Measurements from ENCODE around the gene MIER2. TPM values are rescaled to one million over a fixed set of nuclear protein-coding genes. Genes with fewer than 3 reads are reported as not detected.

MIER2 gene
- total and polyA plus RNA-seq, 4 donors = 2.7 to 4.1 (median 3.7) TPM

DNA sequence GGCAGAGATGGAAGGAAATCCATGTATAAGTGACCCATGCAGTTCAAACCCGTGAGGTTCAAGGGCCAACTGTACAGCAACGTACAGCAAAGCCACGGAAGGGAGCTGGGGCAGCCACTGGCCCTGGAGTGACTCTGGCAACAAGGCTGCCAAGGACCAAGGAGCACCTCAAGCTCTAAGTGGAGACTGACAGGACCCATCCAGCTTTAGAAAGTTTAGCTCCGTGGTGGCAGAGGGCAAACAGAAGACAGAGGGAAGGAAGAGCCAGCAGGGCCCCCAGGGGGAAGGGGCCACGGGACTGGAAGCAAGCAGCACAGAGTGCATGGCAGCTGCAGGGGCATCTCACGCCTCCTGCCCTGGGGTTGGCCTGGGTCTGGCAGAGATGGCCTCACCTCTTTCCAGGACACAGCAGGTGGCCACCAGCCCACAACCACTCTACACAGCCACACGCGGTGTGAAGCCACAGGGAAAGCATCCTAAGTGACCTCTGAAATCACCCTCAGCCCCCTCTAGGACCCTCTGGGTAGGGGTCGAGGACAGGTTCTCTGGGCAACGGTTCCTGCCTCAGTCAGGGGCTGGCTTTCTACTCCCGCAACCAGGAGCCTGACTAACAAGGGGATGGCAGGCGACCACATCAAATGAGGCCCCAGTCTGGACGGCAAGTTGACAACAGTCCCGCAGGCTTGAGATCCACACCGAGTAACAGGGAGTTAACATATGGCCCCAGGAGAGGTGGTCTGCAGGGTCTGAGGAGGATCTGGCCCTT, 3.8 kb downstream of the MIER2 start:
- Histone ChIP-seq H3K36me3 (ENCODE audit: control insufficient read depth in 4 of 4, insufficient read depth in 3 of 4, low read depth in 1 of 4, low read length in 3 of 4) (peaks cover 0 to 3% (median 0%) of the 10 kb centered on the region in 4 donors), H3K27ac (ENCODE audit: low read depth in 1 of 2, low read length in 2 of 2) (no peak overlapping the region), H3K4me3 (ENCODE audit: low read depth in 1 of 3, low read length in 3 of 3) (no peak overlapping the region), H3K9ac (ENCODE audit: low read depth in 1 of 2, low read length in 2 of 2) (no peak overlapping the region), H3K27me3 (ENCODE audit: control insufficient read depth in 4 of 4, insufficient read depth in 4 of 4, low read length in 3 of 4) (no peaks in the 10 kb centered on the region), H3K9me3 (ENCODE audit: control insufficient read depth in 4 of 4, low read length in 3 of 4) (no peaks in the 10 kb centered on the region), H3K4me1 (ENCODE audit: control insufficient read depth in 4 of 4, insufficient read depth in 4 of 4, low read length in 3 of 4) (peaks cover 0 to 18% (median 13%) of the 10 kb centered on the region in 4 donors)
- WGBS = 85% methylated on average over 15 of the region's 15 CpGs
- no peak for DNase-seq (ENCODE audit: low spot score)
- TF ChIP-seq CTCF (IDR thresholded peaks at IDR 0.05; ENCODE audit: low read depth, low read length, missing input control) (no peak), RAD21 (IDR thresholded peaks at IDR 0.05) (no peak), HNF4A (conservative IDR thresholded peaks at IDR 0.05) (no peak), FOXA2 (IDR thresholded peaks at IDR 0.05) (no peak), HNF4G (IDR thresholded peaks at IDR 0.05) (no peak), GABPA (IDR thresholded peaks at IDR 0.05 in 1 of 2, conservative IDR thresholded peaks at IDR 0.05 in 1 of 2) (no peak)
- TF ChIP-seq, protein P1, sequence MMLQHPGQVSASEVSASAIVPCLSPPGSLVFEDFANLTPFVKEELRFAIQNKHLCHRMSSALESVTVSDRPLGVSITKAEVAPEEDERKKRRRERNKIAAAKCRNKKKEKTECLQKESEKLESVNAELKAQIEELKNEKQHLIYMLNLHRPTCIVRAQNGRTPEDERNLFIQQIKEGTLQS (IDR thresholded peaks at IDR 0.05) = no peak
- TF ChIP-seq, protein P2, sequence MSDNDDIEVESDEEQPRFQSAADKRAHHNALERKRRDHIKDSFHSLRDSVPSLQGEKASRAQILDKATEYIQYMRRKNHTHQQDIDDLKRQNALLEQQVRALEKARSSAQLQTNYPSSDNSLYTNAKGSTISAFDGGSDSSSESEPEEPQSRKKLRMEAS (IDR thresholded peaks at IDR 0.05) = no peak

DNA sequence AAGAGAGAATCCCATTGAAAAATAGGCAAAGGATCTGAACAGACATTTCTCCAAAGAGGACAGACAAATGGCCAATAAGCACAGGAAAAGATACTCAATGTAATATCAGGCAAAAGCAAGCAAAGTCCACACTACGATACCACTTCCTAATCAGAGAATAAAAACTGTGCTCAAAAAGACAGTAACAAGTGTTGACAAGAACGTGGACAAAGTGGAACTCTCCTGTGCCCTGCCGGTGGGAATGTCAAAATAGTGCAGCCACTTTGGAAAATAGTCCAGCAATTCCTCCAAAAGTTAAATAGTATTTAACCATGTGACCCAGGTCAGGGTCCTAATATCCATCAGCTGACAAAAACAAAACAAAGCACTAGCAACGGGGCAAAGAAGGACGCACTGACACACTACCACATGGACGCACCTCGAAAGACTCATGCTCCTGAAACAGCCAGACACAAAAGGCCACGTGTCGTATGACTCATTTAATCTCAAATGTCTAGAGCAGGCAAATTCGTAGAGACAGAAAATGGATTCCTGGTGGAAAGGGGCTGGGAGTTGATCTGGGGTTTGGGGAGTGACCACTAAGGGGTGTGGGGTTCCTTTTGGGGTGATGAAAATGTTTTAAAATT, 5.2 kb downstream of the MIER2 start:
- Histone ChIP-seq H3K9ac (ENCODE audit: low read depth in 1 of 2, low read length in 2 of 2) (no peak overlapping the region), H3K27me3 (ENCODE audit: control insufficient read depth in 4 of 4, insufficient read depth in 4 of 4, low read length in 3 of 4) (no peaks in the 10 kb centered on the region), H3K27ac (ENCODE audit: low read depth in 1 of 2, low read length in 2 of 2) (no peak overlapping the region), H3K4me3 (ENCODE audit: low read depth in 1 of 3, low read length in 3 of 3) (no peak overlapping the region), H3K9me3 (ENCODE audit: control insufficient read depth in 4 of 4, low read length in 3 of 4) (no peaks in the 10 kb centered on the region), H3K36me3 (ENCODE audit: control insufficient read depth in 4 of 4, insufficient read depth in 3 of 4, low read depth in 1 of 4, low read length in 3 of 4) (peaks cover 0 to 3% (median 0%) of the 10 kb centered on the region in 4 donors), H3K4me1 (ENCODE audit: control insufficient read depth in 4 of 4, insufficient read depth in 4 of 4, low read length in 3 of 4) (peaks cover 0 to 18% (median 13%) of the 10 kb centered on the region in 4 donors)
- 93% methylated on average over 10 of the region's 10 CpGs for WGBS
- no peak for TF ChIP-seq HNF4G (IDR thresholded peaks at IDR 0.05)
- no peak for TF ChIP-seq CTCF (IDR thresholded peaks at IDR 0.05; ENCODE audit: low read depth, low read length, missing input control)
- no peak for TF ChIP-seq ZBTB33 (IDR thresholded peaks at IDR 0.05)
- TF ChIP-seq SP1 (IDR thresholded peaks at IDR 0.05) = no peak
- TF ChIP-seq, protein P2 (IDR thresholded peaks at IDR 0.05) = no peak
- no peak for TF ChIP-seq NR2F2 (IDR thresholded peaks at IDR 0.05)
- TF ChIP-seq REST (IDR thresholded peaks at IDR 0.05) = no peak
- no peak for TF ChIP-seq EGR1 (IDR thresholded peaks at IDR 0.05; ENCODE audit: low read depth in 2 of 2)
- TF ChIP-seq HNF4A (conservative IDR thresholded peaks at IDR 0.05) = no peak
- TF ChIP-seq, protein P1 (IDR thresholded peaks at IDR 0.05) = no peak
- no peak for TF ChIP-seq RAD21 (IDR thresholded peaks at IDR 0.05)
- no peak for TF ChIP-seq YY1 (IDR thresholded peaks at IDR 0.05)
- no peak for TF ChIP-seq RXRA (IDR thresholded peaks at IDR 0.05)
- no peak for TF ChIP-seq FOXA1 (IDR thresholded peaks at IDR 0.05)
- TF ChIP-seq GABPA (IDR thresholded peaks at IDR 0.05 in 1 of 2, conservative IDR thresholded peaks at IDR 0.05 in 1 of 2) = no peak
- no peak for TF ChIP-seq FOXA2 (IDR thresholded peaks at IDR 0.05)
- TF ChIP-seq JUND (IDR thresholded peaks at IDR 0.05) = no peak
- no peak for TF ChIP-seq TAF1 (conservative IDR thresholded peaks at IDR 0.05)
- no peak for DNase-seq (ENCODE audit: low spot score)

Measured in liver (tissue), 9 donors.